PFSK-1 (cell line): ENCODE measurements around the gene STARD7.

Experiments
- FOXP2 ChIP-seq: optimal IDR thresholded peaks from 2 replicates; pipeline ENCODE3; 2011; ENCODE audit warnings: borderline replicate concordance, control low read depth, inconsistent platforms; ENCODE audit not compliant: insufficient read depth; ENCODE audit errors: extremely low read length, extremely low read depth
- POLR2AphosphoS5 ChIP-seq: IDR thresholded peaks from 2 replicates; pipeline ENCODE4 v1.6.1; 2012; ENCODE audit warnings: low read depth, mild to moderate bottlenecking, control low read depth, low read length, moderate library complexity
- REST ChIP-seq, 2 experiments: IDR thresholded peaks; 2 replicates each; pipeline versions ENCODE4 v1.6.1 to v1.8.0; 2011 to 2012; ENCODE audit warnings: low read depth in 2 of 2, low read length in 2 of 2, control low read depth in 1 of 2, inconsistent platforms in 1 of 2, mild to moderate bottlenecking in 1 of 2, moderate library complexity in 1 of 2; ENCODE audit not compliant: insufficient read depth in 1 of 2
- TAF1 ChIP-seq: IDR thresholded peaks from 2 replicates; pipeline ENCODE4 v1.6.1; 2012; ENCODE audit warnings: low read length, control low read depth, borderline replicate concordance; ENCODE audit not compliant: insufficient read depth

DNA sequence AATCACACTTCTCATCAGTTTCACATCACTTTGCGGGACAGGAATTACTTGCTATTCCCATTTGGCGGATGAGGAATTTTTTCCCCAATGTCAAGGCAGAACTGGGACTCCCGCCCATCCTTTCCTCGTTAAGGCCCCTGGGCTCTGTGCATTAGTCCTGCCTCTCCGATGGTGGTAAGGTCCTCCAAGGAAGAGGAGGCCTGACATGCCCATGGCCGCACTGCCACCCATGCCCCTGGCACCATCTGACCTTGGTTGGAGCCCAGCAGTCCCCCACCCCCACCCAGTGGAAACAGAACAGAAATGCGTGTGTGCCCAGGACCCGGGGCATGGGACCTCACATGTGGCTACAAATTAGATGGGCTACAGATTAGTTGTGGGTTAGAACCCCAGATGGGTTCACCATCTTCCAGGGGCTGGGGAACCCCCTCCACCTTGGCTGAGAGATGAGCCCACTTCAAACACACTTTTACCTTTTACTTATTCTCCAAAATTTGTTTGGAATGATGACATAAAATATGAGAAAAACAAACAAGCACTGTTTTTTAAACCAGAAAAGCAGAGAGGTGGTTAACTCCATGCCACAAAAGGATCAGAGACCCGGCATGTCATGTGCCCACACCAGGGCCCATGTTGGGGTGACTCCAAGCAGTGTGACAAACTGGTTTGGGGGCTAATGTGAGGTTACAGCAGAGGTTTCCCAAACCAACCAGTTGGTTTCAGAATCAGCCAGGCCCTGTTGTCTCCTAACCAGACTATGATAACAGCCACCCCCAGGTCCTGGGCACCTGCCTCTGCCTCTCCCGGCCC, 52.4 kb downstream of the STARD7 start:
- TF ChIP-seq REST (IDR thresholded peaks at IDR 0.05; ENCODE audit: insufficient read depth in 1 of 2, low read depth in 2 of 2, low read length in 2 of 2): no peak
- TF ChIP-seq POLR2AphosphoS5: no peak
- no peak for TF ChIP-seq TAF1
- no peak for TF ChIP-seq FOXP2
